C4-2B (cell line): Measurements from ENCODE around the gene CDKN2AIPNL.
"Not testable (repeated sequence)": the region's sequence is repeated elsewhere in the genome, so short reads cannot be mapped to it uniquely, and the experiment has no call there.

Experiments
- H3K27ac ChIP-seq: fragments of 450-650 bp; 2 replicates; pipeline ENCODE4 v1.5.1; 2017
- ZFX ChIP-seq: fragments of 450-650 bp; IDR thresholded peaks from 2 replicates; pipeline ENCODE4 v1.6.1; 2017
- TF ChIP-seq, protein P1 (sequence below): fragments of 450-650 bp; conservative IDR thresholded peaks from 2 replicates; pipeline ENCODE4 v1.5.1; 2017; ENCODE audit warnings: mild to moderate bottlenecking

Gene CDKN2AIPNL

DNA sequence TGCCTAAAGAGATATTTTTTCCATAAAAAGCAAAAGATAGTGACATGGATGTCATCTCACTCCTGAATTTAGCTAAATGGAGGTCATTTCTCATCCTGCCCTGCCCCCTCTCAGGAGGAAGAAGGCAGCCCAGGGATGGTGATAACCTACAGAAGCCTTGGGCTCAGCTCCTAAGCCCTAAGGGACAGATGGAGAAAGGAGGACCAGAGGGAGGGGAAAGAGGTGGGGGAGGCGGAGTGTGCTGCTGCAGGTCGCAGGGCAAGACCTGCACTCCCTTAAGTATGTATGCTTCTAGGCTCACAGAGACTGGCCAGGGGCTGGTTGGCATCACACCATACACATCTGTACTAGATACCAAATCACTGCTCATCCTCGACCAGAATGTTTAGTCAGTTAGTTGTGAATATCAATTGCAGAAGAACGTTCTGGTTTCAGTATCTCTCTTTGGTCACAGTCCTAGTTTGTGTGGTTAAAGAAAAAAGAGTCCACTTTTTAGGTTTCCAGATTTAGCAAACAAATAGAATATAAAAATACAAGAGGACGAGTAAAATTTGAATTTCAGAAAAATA lies 18.4 kb upstream of the CDKN2AIPNL start:
- no peak overlapping the region for H3K27ac ChIP-seq
- no peak for TF ChIP-seq ZFX
- TF ChIP-seq, protein P1, sequence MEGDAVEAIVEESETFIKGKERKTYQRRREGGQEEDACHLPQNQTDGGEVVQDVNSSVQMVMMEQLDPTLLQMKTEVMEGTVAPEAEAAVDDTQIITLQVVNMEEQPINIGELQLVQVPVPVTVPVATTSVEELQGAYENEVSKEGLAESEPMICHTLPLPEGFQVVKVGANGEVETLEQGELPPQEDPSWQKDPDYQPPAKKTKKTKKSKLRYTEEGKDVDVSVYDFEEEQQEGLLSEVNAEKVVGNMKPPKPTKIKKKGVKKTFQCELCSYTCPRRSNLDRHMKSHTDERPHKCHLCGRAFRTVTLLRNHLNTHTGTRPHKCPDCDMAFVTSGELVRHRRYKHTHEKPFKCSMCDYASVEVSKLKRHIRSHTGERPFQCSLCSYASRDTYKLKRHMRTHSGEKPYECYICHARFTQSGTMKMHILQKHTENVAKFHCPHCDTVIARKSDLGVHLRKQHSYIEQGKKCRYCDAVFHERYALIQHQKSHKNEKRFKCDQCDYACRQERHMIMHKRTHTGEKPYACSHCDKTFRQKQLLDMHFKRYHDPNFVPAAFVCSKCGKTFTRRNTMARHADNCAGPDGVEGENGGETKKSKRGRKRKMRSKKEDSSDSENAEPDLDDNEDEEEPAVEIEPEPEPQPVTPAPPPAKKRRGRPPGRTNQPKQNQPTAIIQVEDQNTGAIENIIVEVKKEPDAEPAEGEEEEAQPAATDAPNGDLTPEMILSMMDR = no peak

DNA sequence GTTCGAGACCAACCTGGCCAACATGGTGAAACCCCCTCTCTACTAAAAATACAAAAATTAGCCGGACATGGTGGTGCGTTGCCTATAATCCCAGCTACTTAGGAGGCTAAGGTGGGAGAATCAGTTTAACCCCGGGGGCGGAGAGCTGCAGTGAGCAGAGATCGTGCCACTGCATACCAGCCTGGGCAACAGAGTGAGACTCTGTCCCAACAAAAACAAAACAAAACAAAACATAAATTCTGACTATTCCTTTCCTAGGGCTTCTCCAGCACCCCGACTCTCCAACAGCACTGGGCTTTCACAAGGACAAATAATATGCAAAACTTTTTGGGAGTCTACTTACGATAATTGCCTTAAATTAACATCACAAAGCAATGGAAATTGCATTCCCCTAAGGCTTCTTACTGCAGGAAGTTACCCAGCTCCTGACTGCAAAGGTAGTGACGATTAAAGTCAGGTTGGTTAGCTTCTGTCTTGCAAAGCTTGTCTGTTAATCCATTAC lies 15.9 kb upstream of the CDKN2AIPNL start:
- H3K27ac ChIP-seq = no peak overlapping the region
- TF ChIP-seq, protein P1 = no peak

DNA sequence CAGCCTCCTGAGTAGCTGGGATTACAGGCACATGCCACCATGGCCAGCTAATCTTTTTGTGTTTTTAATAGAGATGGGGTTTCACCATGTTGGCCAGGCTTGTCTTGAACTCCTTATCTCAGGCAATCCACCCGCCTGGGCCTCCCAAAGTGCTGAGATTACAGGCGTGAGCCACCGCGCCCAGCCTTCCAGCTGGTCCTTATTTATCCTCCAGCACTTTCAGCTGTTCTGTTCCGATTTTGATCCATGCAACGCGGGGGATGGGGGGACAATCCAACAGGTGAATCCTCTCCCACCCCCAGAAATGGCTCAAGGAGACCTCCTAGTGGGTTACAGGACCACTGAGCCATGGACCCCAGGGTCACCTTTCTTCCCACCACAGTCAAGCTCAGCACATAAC lies 14.7 kb upstream of the CDKN2AIPNL start:
- H3K27ac ChIP-seq = no peak overlapping the region
- no peak for TF ChIP-seq ZFX
- TF ChIP-seq, protein P1 = no peak

DNA sequence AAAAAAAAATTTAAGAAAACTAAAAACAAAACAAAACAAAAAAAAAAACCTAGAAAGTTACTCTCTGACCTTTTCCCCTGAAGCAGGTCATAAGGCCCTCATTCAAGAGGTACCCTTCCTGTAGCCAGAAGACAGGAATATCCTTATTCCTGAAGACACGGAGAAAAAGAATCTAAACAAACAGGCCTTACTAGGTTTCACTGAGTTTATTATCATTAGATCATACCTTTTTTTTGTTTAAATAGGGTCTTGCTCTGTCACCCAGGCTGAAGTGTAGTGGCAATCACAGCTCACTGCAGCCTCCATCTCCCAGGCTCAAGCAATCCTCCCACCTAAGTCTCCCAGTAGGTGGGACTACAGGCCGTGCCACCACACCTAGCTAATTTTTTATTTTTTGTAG lies 11.7 kb upstream of the CDKN2AIPNL start:
- TF ChIP-seq, protein P1 = no peak
- TF ChIP-seq ZFX = no peak
- no peak overlapping the region for H3K27ac ChIP-seq

DNA sequence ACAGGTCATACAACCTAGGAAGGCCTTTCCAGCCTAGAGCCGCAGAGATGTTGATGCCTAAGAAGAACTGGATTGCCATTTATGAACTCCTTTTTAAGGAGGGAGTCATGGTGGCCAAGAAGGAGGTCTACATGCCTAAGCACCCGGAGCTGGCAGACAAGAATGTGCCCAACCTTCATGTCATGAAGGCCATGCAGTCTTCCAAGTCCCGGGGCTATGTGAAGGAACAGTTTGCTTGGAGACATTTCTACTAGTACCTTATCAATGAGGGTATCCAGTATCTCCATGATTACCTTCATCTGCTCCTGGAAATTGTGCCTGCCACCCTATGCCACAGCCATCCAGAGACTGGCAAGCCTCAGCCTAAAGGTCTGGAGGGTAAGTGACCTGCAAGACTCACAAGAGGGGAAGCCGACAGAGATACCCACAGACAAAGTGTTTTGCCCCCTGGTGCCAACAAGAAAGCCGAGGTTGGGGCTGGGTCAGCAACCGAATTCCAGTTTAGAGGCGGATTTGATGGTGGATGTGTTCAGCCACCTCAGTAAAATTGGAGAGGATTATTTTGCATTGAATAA lies 11.2 kb upstream of the CDKN2AIPNL start:
- no peak overlapping the region for H3K27ac ChIP-seq
- no peak for TF ChIP-seq ZFX
- TF ChIP-seq, protein P1 = no peak

DNA sequence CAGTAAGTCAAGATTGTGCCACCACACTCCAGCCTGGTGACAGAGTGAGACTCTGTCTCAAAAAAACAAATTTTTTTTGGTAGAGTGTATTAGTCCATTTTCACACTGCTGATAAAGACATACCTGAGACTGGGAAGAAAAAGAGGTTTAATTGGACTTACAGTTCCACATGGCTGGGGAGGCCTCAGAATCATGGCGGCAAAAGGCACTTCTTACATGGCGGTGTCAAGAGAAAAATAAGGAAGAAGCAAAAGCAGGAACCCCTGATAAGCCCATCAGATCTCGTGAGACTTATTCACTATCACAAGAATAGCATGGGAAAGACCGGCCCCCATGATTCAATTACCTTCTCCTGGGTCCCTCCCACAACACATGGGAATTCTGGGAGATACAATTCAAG lies 9.4 kb upstream of the CDKN2AIPNL start:
- not testable (repeated sequence) for H3K27ac ChIP-seq

DNA sequence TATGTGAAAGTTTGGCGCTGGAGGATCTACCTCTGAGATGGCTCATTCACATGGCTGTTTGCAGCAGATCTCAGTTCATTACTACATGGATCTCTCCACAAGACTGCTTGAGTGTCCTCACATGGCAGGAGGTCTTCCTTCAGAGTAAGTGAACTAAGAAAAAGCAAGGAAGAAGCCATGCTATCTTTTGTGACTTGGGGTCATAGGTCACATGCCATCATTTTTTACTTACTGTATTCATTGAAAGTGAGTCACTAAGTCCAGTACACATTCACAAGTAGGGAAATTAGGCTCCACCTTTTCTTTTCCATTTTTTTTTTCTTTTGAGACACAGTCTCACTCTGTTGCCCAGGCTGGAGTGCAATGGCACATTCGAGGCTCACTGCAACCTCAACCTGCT lies 8.7 kb upstream of the CDKN2AIPNL start:
- TF ChIP-seq, protein P1 = no peak
- TF ChIP-seq ZFX = no peak
- H3K27ac ChIP-seq = no peak overlapping the region

DNA sequence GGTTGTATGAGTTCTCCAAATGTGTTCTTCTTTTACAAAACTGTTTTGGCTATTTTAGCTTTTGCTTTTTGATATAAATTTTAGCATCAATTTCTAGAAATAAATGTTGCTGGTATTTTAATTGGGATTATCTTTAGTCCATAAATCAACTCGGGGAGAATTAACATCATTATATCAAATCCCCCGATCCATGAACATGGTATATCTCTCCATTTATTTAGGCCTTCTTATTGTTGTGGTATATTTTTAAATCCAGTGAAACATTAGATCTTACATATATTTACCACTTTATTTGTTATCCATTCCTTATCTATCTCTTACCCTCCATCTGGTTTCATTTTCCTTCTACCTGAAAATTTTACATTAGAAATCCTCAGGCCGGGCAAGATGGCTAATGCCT lies 7.3 kb upstream of the CDKN2AIPNL start:
- TF ChIP-seq ZFX = no peak
- TF ChIP-seq, protein P1 = no peak
- no peak overlapping the region for H3K27ac ChIP-seq
